ENCODE data around the gene SCRN3.

SCRN3 gene

GRCh38 chr2:174439950-174440349 is 44.4 kb downstream of the SCRN3 start:
- Histone ChIP-seq H3K27me3 (replicated peaks; ENCODE audit: control insufficient read depth, insufficient read depth, low read length) (no peaks in the 10 kb centered on the region), H3K36me3 (ENCODE audit: control insufficient read depth, insufficient read depth, low read length) (no peaks in the 10 kb centered on the region), H3K4me3 (replicated peaks; ENCODE audit: low read depth, low read length) (no peak overlapping the region)
- TF ChIP-seq CTCF (IDR thresholded peaks at IDR 0.05; ENCODE audit: insufficient read depth, low read length, poor library complexity, severe bottlenecking), result no peak
- DNase-seq (ENCODE audit: extremely low read depth, insufficient read length), result no peak

- no peaks in the 10 kb centered on the region for H3K27me3 ChIP-seq (replicated peaks; ENCODE audit: control insufficient read depth, insufficient read depth, low read length)
- no peak overlapping the region for H3K4me3 ChIP-seq (replicated peaks; ENCODE audit: low read depth, low read length)
- no peak for TF ChIP-seq CTCF (IDR thresholded peaks at IDR 0.05; ENCODE audit: insufficient read depth, low read length, poor library complexity, severe bottlenecking)
- H3K36me3 ChIP-seq (ENCODE audit: control insufficient read depth, insufficient read depth, low read length), result no peaks in the 10 kb centered on the region
- DNase-seq (ENCODE audit: extremely low read depth, insufficient read length), result no peak
Measured at GRCh38 chr2:174442546-174443510, 47.3 kb downstream of the SCRN3 start.

DNA sequence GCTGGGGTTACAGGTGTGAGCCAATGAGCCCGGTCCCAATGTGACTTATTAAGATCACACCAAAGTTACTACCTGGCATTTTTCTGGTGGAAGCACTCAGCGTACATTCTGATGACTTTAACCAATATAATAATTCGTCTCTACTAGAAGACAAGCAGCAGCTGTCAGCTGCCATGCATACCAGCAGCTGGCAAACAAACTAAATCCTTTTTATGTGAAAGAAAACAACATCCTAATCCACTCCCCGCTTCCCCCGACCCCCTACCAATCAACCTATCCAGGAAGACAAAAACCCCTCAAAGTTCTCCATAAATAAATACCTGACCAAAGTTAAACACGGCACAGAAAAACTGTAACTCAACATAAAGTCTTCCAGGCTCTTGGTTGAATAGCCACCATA is 49.2 kb downstream of the SCRN3 start:
- Histone ChIP-seq H3K27me3 (replicated peaks; ENCODE audit: control insufficient read depth, insufficient read depth, low read length) (no peaks in the 10 kb centered on the region), H3K4me3 (replicated peaks; ENCODE audit: low read depth, low read length) (no peak overlapping the region), H3K36me3 (ENCODE audit: control insufficient read depth, insufficient read depth, low read length) (no peaks in the 10 kb centered on the region)
- TF ChIP-seq CTCF (IDR thresholded peaks at IDR 0.05; ENCODE audit: insufficient read depth, low read length, poor library complexity, severe bottlenecking), result no peak
- DNase-seq (ENCODE audit: extremely low read depth, insufficient read length), result no peak

- Histone ChIP-seq H3K4me3 (replicated peaks; ENCODE audit: low read depth, low read length) (no peak overlapping the region), H3K27me3 (replicated peaks; ENCODE audit: control insufficient read depth, insufficient read depth, low read length) (no peaks in the 10 kb centered on the region), H3K36me3 (ENCODE audit: control insufficient read depth, insufficient read depth, low read length) (no peaks in the 10 kb centered on the region)
- DNase-seq (ENCODE audit: extremely low read depth, insufficient read length), result no peak
- no peak for TF ChIP-seq CTCF (IDR thresholded peaks at IDR 0.05; ENCODE audit: insufficient read depth, low read length, poor library complexity, severe bottlenecking)
Measured at GRCh38 chr2:174445248-174445647, 49.7 kb downstream of the SCRN3 start.

DNA sequence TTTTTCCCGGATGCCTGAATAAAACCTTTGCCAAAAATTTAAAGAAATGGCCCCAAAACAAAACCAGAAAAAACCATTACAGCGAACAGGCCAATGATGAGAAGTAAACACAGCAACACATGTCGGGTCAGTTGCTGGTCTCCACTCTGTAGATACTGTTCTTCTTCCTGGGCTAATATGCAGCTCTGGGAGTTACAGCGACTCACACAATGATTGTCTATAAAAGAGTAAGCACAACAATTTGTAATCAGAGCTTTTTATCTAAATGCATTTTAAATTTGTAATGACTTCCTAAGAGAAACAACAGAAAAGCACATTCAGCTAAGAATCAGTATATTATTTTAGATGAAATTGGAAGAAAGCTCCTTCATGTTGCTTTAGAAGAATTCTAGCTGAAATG is 51.0 kb downstream of the SCRN3 start:
- Histone ChIP-seq H3K27me3 (replicated peaks; ENCODE audit: control insufficient read depth, insufficient read depth, low read length) (no peaks in the 10 kb centered on the region), H3K36me3 (ENCODE audit: control insufficient read depth, insufficient read depth, low read length) (no peaks in the 10 kb centered on the region), H3K4me3 (replicated peaks; ENCODE audit: low read depth, low read length) (no peak overlapping the region)
- DNase-seq (ENCODE audit: extremely low read depth, insufficient read length), result no peak
- TF ChIP-seq CTCF (IDR thresholded peaks at IDR 0.05; ENCODE audit: insufficient read depth, low read length, poor library complexity, severe bottlenecking), result no peak

Measured in GM06990 (cell line).